GM18520 (cell line): ENCODE measurements around the gene IL17RB.

Source experiments
- ATAC-seq: cut with Tn5 transposase; IDR thresholded peaks from one replicate; pipeline ENCODE4 v1.9.1; 2021; ENCODE audit not compliant: unreplicated experiment

Gene IL17RB

DNA sequence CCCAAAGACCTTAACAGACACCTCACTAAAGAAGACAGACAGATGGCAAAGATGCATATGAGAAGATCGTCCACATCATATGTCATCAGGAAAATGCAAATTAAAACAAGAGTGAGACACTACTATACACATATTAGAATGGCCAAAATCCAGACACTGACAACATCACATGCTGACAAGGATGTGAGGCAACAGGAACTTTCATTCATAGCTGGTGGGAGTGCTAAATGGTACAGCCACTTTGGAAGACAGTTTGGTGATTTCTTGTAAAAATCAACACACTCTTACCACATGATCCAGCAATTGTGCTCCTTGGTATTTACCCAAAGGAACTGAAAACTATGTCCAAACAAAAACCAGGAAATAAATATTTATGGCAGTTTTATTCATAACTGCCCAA, 17.8 kb upstream of the IL17RB start:
- ATAC-seq: no peak

DNA sequence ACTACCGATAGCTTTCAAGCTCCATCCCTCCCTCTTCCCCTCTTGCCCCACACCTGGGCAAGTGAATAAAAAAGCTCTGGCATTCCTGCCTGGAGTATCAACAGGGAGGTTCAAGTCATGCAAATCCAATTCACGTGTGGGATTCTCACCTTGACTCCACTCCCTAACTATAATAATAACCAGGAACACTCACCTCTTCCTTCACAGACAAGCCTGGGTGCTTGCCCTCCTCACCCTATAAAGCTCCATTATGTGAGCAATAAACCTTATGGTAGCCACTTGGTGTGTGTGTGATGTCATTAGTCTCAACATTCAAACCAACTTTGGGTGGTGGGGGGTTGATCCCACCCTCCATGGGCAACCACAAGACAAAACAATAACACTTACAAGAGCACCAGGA, 16.8 kb upstream of the IL17RB start:
- ATAC-seq: no peak

DNA sequence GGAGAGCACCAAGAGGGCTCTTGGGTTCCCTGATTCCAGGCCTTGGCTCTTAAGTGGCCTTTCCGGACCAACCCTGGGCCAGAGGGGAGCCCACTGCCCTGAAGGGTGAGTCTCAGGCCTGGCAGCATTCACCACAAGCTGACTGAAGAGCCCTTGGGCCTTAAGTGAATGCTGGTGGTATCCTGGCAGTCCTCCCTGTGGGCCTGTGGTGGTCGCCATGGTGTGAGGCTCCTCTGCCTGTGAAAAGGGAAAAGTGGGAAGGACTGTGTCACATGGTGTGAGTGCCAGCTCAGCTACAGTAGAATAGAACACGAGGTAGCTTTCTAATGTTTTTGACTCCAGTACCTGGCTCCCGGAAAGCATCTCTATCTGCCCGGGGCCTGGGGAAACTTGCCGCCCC, 15.4 kb upstream of the IL17RB start:
- ATAC-seq: no peak

DNA sequence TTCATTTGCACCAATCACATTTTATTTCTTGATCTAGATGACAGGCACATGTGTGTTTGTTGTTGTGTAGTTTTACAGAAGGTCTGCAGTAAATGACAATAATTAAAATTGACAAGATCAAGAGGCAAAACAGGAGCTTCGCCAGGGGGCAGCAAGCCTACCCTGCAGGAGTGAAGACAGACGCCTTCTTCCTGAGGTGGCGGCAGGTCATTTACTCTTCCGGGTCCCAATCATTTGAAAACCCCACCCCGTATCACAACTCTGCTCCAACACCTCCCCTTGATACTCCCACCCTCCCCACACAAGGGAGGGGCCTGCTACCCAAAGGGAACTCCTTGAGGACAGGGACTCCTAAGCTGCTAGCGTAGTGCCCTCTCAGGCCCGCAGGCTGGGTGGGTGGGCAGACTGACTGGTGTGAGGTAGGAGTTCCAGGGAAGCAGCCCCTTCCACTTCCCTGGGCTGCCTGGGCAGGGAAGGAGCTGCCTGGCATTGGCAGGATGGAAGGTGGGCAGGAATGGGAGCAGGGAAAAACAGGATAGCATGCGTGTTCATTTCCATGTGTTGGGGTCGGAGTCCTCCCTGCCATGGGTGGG, 13.2 kb upstream of the IL17RB start:
- ATAC-seq: no peak

DNA sequence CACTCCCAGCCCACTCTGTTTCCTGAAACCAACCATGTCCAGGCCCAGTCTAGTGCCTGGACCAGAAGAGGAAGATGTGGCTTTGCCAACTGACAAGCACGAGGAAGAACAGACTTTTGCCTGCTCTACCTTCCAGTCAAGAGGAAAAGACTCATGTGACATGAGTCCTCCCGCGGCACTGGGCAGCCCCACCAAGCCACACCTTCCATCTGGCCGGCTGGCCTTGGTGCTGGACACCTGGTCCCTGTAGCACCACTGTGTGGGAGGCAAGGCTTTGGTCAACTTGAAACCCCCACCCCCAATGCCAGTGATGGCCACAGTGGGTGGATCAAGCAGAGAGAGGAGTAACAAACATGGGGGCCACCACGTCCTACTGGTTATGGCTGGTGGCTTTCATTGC, 12.7 kb upstream of the IL17RB start:
- no peak for ATAC-seq

DNA sequence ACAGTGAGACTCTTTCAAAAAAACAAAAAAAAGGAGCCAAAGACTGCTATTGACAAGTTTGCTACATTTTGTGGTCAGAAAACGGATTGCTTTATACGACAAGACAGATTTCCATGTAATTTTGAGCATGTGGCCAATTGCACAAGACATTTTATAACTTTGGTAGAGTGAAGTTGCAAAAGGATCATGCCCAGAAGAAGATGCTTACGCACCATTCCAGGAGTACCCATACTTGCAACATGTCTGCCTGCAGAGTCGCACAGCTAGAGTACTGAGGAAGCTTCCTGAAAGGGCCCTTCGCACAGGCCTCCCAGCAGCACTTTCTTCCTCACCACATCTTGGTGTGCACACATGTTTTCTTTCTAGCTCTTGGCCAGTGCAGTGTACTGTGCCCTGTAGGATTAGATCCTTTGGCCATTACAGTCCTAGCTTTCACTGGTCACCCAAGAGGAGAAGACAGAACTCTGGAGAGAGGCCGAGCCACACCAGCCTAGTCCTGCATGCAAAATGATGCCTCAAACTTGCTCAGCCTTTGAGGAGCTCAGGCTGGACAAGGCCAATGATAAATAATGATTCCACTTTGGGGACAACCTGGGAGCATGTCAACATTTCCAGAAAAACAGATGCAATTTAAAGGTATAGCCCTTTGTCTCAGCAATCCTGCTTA, 11.8 kb upstream of the IL17RB start:
- no peak for ATAC-seq

DNA sequence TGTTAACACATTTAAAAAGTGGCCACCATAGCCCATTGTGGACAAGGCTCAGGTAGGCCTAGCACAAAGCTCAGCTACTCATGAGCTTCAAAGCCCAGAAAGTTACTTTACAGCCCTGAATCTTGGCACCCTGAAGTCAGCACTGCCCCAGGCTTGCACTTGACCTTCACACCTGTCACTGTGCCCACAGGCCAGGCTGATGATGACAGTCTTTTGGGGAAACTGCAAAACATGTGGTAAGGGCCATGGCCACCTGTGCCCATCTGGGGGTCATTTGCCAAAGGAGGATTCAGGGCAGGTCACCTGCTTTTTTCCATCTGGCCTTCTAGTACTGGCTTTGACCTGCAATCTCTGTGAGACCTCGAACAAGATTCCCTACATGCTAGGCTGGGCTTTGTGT, 11.1 kb upstream of the IL17RB start:
- ATAC-seq: no peak

DNA sequence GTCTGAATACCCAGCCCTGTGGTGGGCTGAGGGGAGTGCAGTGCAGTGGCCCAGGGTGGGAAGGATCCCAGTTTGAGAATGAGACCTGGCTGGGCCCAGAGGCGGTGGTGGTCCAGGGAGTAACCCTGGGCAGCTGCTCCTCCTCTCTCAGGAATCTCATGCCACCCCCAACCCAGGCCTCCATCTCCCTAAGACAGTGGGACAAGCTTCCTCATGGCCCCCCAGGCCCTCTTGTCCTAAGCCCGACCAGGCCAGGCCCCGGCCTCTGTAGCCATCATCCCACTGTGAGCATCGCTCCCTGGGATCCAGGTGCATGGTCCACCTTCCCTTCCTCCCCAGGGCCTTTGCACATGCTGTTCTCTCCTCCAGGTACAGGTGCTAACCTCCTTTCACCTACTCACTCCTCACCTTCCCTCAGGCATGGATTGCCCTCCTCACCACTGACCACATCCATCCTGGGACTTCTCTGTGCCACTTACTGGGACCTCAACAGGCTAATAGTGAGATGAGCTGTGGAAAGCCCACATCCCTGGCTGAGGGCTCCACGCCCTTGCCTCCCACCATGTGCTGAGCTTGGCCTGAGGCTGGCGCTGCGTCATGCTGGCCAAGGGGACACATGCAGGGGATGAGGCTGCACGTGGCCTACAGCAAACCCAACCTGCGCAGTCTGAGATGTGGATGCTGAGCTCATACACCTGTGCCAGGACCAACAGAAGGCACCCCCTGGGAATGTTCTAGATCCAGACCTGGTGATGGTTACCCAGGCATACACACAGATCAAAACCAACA, 10.1 kb upstream of the IL17RB start:
- no peak for ATAC-seq

DNA sequence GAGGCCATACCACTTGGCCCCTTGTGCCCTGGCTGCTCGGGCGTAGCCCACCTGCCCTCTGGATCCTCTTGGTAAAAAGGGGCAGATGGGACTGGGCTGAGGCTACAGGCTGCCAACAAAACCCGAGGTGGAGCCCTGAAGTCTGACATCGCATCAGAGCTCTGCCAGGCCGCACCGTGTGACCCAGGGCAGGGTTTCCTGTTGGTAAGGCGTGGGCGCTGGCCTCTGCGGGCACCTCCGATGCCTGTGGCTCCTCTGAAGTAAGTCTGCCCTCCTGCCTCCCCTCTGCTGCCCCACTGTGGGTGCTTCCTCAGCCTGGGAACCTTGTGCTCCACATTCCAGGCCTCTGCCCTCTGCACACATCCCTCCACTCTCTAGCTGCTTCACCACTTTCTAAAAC, 9.0 kb upstream of the IL17RB start:
- no peak for ATAC-seq

DNA sequence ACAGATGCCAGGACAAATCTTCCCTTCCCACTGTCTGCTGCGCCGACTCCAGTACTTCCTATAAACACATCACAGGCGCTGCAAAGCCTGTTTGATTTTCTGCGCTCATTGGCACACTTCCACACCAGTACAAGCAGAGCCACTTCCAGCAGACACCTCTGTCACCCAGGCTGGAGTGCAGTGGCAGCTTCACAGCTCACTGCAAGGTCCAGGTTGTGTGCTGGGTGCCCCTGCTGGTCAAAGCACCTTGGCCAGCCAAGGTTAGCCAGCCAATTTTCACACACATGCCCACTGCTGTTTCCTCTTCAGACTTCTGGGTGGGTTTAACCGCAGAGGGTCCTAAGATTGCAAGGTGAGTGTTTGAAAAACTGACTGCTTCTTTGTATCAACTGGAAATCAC, 5.1 kb upstream of the IL17RB start:
- ATAC-seq: no peak

DNA sequence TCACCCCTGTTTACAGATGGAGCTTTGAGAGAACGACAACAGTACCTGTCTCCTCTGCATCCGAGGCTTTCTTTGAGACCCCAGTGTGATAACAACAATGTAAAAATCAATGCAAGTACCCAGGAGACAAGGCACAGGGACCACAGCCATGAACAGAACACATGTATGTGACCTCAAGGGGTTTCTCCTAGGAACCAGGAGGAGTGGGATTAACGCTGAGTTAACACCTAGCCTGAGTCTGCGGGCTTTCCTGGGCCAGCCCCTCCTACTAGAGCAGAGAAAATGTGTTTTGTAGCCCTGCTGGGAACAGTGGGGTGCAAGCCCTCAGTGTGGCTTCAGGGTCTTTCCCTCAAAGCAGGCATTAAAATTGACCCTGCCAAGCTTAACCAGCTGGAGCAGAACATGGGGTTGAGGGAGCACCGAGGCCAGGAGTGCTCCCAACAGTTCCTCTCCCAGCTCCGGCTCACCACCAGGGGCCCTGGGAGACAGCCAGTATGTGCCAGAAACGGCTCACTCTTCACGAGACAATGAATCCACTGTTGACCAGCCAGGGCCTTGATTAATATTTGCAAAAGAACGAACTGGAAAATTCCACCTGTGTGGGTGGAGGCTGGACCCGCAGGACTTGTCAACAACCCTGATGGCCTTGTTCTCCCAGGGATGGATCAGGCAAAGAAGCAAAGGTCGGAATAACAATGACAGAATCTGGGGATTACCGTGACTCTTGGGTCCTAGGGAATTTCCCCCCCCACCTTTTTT, 3.8 kb upstream of the IL17RB start:
- ATAC-seq: no peak

DNA sequence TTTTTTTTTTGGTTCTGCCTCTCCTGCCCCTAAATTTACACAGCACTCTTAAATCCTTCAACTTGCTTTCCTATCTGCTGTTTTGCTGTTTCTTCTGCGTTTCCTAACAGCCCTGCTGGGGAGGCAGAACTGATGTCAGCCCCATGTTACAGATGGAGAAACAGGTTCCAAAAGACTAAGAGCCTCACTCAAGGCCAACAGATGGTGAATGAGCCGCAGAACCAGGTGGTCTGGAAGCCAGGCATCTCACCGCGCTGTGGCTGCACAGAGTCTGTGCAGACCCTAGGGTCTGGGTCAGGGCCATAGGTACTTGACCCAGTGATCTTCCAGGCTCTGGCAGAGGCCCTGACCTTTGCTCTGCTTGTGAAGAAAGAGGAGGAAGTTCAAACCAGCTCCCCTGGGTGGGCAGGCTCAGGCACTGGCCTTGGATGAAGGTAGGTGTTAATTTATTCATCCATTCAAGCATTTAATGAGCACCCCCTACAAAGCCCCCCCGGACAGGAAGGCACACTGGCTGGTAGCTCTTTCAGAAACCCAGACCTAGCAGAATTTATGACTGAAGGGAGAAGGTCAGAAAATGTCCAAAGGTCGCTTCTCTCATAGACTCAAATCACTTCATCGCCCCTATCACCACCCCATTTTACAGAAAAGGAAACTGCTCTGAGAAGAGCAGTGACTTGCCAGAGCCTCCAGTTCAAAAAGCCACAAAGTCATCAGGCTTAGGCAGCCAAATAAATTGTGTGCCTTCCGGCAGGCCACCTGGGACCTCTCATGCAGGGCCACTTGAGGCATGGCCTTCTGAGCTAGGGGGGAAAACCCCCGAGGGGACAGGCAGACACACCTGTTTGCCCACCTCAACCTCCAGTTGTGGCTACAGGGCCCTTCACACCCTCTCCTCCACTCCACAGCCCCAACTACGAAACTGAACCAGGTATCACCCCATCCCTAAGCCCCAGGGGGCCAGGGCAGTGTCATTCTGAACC, 2.9 kb upstream of the IL17RB start:
- ATAC-seq: no peak

DNA sequence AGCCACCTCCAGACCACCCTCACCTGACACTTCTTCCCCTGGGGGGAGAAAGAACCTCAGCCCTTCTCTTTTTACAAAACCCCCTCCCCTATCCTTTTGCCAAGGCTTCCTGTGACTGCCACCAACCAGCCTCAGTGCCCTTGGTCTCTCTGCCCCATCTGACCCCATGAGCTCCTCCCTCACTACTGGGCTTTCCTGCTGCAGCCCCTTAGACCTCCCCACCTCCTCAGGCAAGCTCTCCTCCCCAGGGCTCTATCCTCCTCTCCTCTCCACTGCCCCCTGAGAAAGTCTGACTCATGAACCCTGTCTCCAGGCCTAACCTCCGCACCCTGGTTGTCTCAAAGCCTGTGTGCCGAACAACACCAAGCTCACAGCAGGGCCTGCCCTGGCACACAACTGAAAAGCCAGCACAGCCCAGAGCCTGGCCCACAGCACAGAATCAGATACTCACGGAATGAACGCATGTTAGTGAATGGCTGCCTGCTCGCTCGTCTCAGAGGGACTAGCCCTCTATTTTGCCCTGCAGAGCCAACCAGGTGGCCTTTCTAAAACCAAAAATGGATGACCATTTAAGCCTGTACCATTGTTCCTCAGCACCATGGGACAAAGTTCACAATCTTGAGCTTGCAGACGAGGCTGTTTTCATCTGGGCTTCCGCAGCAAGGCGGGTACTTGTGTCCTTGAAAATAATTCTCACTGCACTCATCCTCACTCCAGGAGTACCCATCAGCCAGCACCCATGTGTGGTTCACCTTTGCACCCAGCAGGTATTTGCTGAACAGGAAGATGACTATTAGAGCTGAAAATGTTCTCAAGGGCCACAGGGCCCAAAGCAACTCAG, 1.9 kb upstream of the IL17RB start:
- ATAC-seq: no peak

DNA sequence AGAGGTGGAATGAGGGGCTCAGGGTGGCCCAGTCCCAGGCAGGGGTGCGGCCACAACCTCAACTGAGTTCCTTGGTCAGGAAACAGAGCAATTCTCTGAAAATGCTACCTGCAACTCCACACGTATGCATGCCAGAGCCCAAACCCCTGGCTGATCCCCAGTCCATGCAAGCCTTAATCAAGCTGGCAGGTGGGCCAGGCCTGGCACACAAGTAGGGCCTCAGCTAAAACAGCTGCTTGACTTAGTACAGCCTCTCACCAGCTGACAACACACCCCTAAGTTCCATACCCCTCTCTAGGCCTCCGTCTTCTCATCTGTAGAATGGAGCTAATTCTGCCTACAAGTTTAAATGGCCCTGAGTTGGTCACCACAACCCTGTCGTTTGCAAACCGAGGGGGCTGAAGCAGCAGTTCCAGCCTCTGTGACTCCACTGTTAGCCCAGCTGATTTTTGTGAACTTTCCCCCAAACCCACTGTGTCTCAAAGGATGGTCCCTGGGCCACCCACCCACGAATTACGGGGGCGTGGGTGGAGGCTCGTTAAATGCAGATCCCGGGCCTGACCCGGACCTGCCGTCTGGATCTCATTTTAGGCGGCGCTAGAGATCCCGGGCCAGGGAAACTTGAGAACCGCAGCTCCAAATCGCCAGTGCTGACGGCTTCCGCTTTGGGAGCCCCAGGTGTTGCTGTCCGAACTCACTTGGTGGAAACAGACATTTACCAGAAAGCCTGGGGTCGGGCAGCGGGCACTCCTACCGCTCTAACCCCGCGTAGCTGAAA, 1.1 kb upstream of the IL17RB start:
- no peak for ATAC-seq

DNA sequence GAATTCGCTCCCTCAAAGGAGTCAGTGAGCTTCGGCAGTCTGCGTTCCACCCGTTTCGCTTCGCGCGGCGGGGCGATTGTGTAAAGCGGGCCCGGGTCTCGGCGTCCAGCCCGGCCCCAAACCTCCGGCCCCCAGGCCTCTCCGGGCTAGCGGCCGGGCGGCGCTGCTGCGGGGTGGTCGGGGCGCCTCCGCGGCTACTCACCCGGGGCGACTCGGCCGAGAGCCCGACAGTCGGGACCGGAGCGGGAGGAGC, 561 bp upstream of the IL17RB start:
- no peak for ATAC-seq

DNA sequence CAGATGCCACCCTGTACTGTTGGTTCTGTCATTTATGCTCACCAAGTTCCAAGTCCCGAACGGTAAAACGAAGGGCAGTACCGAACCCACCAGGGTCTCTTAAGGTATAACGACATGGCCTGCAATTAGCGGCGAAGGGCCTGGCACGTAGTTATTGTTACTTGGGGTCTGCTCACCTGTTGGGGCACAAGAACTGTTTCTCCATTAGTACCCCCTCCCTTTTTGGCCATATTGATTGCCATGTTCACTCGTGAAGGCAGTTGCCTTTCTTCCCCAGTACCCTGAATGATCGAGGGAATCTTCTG, 435 bp downstream of the IL17RB start:
- no peak for ATAC-seq

DNA sequence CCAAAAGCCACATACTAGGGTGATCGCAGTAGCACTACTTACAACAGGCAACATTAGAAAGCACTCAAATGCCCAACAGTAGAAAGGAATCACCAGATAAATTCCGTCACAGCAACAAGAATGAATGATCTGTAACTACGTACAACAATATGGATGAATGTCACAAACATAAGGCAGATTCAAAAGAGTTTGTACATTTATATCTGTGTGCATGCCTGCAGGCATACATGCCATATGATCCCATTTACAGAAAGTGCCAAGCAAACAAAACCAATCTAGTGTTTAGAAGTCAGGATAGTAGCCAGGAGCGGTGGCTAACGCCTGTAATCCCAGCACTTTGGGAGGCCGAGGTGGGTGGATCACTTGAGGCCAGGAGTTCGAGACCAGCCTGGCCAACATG, 3.5 kb downstream of the IL17RB start:
- ATAC-seq: no peak

DNA sequence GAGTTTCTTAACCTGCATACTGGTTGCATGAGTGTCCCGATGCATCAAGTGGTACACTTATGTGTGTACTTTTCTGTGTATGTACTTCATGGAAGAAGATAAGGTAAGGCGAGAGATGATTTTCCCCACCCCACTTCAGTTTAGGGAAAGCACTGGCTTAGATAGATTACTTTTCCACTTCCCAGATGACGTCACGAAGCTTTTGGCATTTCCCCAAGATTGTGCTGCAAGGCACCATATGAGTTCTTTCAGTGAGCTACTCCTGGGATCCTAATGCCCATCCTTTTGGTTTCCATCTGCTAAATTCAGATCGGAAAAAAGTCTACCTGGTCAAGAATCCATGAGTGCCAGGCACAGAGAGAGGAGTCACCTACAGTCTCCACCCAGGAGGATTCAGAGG, 4.5 kb downstream of the IL17RB start:
- ATAC-seq: no peak

DNA sequence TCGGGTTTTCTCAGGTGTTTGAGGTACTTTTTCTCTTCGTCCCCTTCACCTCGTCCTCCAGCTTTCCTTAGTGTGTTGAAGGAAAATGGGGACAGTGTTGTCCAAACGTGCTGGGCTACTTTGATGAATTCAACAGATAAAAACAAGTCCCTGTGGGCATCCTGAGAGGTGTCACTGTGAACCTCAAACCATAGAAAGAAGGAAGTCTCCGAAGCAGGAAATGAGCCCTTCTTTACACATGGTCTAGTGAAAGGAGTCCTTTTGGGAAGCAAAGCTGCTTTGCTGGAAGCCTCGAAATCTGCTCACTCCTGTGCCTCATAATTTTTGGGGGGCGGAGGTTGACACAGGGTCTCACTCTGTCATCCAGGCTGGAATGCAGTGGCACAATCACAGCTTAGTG, 10.6 kb downstream of the IL17RB start:
- no peak for ATAC-seq
